Measurements from ENCODE around the gene ANK2.

ANK2 gene

DNA sequence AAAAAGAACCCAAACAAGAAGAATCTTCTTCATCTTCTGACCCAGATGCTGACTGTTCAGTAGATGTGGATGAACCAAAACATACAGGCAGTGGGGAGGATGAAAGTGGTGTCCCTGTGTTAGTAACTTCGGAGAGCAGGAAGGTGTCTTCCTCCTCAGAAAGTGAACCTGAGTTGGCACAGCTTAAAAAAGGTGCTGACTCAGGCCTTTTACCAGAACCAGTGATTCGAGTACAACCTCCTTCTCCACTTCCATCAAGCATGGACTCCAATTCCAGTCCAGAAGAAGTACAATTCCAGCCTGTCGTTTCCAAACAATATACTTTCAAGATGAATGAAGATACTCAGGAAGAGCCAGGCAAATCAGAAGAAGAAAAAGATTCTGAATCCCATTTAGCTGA lies 307.0 kb downstream of the ANK2 start:
- DNase-seq: no peak

DNA sequence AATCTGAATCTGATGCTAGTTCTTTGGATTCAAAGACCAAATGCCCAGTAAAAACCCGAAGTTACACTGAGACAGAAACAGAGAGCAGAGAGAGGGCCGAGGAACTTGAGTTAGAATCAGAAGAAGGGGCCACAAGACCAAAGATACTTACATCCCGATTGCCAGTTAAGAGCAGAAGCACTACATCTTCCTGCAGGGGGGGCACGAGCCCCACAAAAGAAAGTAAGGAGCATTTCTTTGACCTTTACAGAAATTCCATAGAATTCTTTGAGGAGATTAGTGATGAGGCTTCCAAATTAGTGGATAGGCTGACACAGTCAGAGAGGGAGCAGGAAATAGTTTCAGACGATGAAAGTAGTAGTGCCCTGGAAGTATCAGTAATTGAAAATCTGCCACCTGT lies 309.3 kb downstream of the ANK2 start:
- no peak for DNase-seq

DNA sequence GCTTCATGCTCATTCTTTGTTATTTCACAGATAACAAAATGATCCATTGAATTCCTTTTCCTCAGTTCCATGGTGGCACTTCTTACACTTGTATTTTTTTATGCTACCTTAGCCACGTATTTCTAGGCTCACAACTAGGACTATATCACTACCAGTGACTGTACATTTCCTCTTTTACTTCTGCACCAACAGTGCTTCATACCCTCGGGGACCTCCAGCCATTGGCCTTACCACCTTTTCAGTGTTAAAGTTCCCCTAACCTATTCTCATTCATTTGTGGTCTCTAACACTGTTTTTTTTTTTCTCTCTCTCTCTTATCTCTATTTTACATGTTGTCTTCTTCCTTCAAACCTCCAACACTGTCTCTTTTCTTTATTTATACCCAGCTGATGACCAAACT lies 315.9 kb downstream of the ANK2 start:
- DNase-seq: no peak

DNA sequence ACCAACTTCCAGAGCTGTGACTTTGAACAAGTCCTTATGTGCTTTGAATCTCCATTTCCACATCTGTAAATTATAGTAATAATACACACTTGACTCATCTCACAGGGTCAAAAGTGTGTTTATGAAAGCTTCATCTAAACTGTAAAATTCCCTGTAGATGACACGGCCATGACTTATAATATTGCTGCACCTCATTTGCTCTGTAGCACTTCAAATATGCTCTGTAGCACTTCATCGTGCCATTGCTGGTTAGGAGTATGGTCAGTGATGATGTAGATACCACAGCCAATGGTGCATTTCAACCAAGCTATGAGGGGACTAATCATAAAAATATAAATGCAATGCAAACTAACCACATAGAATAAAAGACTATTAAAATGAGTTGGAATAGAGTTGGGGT lies 318.6 kb downstream of the ANK2 start:
- no peak for DNase-seq

DNA sequence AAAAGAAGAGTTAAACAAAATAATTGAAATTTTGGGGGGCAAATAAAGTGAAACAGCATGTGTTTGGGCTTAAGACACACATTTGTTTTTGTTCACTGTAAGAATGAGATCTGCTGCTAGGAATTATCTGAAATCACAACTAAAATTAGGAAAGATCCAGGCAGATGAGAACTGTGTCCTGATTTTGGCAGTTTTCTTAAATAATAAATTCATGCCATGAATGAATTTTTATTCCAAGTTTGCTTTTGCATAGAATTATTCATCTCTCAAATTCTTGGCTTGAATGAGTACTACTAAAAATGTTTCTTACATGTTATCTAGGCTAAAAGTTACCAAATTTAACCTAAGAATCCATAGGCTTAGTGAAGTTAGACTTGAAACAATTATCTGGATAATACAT lies 321.7 kb downstream of the ANK2 start:
- no peak for DNase-seq

DNA sequence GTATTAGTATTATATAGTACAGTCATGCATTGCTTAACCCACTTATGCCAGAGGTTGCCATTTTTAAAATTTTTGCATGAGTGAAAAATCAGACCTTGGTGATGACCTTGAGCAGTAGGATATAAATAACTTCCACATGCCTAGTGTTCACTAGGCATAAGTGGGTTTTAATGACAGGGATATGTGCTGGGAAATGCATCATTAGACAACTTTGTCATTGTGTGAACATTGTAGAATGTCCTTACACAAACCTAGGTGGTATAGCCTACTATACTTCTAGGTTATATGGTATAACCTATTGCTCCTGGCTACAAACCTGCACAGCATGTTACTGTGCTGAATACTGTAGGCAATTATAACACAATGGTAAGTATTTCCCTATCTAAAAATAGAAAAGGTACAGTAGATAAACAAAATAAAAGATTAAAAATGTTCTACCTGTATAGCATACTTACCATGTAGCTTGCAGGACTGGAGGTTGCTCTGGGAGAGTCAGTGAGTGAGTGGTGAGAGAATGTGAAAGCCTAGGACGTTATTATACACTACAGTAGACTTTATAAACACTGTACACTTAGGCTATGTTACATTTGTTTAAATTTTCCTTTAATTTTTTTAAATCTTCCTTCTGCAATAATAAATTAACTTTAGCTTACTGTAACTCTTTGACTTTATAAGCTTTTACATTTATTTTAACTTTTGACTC lies 326.7 kb downstream of the ANK2 start:
- no peak for DNase-seq

DNA sequence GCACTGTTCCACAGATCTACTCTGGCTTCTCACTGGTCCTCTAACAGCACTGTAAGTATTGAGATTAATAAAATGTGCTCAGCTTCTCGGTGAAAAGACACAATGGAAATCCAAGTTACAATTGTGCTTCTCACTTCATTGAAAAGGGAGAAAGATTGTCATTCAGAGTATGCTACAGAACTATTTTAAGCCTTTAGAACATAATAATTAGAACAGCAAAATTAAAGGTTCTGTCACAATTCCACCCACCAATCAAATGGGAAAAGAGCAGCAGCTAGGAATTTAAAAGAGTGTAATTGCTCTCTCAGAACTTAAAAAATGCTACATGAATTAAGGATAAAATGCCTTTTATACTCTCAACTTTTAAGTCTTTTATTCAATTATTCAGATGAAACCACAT lies 329.4 kb downstream of the ANK2 start:
- no peak for DNase-seq

DNA sequence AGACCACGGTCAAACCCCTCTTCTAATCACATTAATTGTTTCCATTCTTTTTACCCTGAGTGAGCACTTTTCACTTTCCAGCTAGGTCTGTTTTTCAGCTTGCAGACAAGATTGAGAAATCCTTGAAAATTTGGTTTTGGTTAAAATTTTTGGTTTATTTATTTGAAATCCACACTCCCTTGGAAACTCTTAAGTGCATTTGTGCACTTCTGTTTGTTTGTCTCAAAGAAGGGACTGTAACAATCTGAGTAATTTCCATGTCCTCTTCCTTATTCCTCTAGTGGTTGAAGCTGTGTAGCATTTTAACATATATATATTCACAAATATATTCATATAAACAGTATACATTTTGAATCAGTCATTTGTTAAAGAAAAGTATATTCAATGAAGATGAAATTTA lies 333.3 kb downstream of the ANK2 start:
- no peak for DNase-seq

DNA sequence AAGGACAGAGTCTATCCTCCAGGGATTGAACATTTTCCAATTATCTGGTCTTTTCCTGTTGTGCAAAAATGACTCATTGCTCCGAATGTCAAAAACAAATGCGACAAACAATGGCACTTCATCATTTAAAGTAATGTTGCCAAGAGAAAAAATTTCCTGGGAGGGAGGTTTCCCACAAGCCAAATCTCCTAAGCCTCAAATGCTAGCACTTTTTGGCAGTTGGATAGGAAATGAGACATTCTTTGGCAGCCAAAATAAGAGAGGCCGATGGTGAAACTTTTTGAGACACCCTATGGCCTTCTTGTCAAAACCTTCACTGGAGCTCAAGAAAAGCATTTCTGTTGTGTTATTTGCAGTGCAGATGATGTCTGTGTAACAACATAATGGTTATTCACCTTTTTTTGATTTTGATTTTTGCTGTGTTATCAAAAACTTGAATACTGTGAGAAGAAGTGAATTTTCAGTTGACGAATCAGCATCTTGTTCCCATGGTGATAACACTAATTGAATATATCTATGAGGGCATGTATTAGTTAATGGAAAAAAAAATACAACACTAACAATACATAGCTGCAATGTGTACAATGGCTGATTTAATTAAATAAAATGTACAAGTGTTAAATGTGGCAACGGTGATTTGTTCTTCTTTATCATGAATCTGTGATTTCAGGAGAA lies 333.8 kb downstream of the ANK2 start:
- DNase-seq: no peak

DNA sequence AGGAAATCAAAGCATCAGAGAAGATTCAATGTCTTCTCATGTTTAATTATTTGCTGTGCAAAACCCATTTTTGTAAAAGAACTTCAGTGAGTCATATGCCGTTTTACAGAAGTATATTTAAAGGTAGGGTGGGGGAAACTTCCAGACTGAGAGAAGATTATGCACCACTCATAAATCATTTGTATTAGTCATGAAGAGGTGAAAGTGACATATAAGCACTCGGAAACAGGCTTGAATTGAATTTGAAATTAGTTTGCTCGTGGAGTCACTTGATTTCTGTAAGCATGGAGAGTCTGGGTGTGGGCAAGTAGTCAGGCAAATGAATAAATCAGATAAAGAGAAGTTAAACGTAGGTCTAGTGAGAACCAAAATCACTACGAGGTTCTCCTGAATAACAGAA lies 335.1 kb downstream of the ANK2 start:
- DNase-seq: no peak

DNA sequence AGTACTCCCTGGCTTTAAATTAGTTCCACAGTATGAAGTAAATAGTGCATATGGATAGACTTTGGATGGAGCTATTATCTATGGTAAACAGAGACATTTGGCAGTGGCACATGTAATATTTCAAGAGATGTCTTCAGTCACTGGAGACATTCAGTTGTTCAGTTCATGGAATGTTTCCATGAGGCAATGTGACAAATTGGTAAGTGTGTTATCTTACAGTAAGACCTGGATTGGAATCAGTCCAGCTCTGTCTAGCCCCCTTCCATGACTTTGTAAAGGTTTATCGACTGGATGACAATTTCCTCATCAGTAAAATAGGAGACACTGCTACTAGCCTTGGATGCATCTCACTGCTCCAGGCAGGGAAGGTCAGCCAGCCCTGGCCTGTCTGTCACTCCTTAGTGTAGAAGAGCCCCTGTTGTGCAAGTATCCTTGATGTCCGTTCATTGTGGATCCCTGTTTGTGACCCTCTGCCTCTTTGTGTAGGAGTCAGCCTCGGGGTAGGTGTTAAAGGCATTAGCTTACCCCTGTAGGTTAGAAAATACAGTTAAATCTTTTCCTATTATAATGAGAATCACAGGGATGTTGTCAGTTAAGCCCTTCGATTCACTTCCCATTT lies 335.9 kb downstream of the ANK2 start:
- DNase-seq: no peak

DNA sequence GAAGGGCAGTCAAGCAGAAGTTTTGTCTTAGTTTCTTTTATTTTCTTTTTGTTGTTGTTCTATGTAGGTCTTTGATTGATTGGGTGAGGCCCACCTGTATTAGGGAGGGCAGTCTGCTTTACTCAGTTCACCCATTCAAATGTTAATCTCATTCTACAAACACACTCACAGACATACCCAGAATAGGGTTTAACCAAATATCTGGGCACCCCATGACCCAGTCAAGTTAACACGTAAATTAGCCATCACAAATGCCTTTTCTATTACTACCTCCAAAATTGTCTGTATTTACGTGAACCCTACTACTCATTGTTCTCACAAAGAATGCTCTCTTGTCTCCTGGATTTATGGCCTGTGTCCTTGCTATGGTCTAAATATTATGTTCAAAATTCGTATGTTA lies 339.7 kb downstream of the ANK2 start:
- DNase-seq: no peak

DNA sequence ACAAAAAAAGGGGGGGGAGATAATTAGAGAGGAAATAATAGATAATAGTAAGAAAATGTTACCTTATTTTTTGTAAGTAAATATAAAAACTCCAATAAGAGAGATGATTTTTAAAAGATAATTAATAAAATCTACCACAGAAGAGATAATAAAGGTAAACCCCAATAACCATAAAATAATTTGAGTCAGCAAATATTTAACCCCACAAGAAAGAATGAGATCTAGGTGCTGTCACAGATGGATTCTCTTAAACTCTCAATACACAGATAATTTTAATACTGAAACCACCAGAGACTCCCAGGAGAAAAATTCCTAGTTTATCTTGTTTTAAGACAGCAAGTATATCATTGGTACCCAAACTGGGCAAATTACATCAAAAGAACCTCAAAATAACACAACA lies 341.4 kb downstream of the ANK2 start:
- no peak for DNase-seq

DNA sequence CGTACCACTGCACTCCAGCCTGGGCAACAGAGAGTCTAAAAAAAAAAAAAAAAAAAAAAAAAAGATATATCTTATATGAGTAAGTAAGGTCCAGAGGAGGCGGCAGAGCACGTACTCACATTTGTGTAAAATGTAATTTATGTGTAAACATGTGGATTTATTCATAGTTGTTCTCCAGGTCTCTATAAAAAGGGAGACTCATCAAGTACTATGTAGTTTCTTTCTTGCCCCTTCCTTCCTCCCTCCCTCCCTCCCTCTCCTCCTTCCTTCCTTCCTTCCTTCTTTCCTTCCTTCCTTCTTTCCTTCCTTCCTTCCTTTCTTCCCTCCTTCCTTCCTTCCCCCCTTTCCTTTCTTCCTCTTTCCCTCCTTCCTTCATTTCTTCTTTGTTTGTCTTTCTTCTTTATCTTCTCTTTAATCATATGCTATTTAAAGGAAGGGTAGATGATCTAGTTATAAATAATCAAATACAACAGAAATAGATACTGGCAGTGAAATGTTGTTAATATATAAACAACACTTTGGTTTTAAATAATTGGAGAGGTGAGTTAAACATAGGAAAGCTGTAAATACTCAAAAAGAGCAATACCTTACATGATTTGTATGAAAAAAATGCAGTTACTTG lies 344.8 kb downstream of the ANK2 start:
- DNase-seq: no peak

DNA sequence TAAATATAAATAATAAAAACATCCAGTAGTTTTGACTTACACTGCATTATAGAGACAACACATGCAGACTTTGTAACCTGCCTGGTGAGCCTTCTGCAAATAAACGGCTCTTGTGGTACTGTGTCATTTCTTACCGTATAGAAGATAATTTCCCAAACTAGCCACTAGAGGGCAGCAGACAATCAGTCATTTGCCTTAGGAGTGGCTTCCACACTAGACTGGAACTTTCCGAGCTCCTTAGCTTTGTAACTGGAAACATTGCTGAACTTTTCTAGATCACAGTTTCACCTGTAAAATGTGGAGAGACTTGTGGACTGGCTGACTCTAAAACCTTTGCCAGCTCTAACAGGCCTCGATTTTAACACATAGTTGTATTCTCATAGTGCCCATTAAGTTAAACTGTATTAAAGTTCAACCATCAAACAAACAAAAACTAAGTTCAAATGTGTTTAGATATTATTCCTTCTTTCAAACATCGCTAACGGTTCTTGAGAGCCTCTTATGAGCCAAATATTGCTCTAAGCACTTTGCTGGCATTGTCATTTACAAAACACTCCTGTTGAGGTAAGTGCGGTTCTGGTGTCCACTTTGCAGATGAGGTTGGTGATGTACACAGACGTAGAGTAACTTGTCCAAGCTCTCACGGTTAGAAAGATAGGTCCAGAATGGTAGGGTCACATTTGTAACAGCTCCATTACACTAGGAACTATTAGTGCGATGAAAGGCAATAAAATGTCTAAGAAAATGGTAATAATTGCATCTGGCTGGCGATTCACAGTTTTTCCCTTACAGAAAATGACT lies 345.5 kb downstream of the ANK2 start:
- peak; percentile 75 for DNase-seq

DNA sequence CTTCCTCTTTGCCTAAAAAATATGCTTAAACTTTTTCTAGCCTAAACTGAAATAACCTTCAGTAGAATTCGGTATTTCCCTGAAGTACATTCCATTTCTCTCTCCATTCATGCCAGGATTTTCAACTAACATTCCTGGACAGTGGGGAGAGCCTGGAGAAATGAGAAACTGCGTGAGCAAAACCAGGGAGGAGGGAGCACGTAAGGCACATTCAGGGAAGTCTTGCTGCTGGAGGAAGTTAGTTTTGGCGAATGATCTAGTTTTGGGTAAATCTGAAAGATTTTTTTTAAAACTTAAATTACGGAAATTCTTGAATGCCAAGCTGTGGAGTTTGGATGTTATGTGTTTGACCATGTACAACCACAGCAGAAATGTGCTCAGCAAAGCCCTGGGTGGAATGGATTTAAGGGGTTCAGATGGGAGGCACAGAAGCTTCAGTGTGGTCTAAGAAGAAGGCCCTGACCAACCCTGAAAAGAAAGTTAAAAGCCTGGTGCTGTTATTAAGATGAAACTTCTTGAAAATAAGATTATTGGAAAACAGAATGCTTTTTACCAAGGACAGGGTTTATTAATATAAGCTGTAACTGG lies 347.8 kb downstream of the ANK2 start:
- no peak for DNase-seq

DNA sequence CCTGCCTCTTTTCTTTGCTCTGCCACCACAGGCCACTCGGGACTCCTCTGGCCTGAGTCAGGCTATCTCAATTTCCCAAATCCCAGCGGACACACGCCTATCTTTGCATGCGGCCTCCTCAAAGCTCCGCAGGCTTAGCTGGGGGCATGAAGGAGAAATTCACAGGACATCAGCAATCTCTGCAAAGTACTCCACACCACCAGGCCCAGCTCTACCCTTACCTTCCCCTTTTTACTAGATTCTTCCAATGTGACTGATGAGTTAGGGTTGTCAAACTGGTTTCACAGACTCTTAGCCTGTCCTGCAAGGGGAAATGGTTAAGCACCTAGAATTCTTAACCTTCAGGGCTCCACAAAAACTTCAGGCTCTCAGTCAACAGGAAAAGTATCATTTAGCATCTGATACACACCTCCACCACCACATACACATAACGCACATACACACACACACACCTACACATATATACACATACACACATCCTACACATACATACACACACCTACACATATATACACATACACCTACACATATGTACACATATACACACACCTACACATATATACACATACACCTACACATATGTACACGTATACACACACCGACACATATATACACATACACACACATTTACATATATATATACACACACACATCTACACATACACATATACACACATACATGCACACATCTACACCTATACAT lies 349.1 kb downstream of the ANK2 start:
- no peak for DNase-seq

DNA sequence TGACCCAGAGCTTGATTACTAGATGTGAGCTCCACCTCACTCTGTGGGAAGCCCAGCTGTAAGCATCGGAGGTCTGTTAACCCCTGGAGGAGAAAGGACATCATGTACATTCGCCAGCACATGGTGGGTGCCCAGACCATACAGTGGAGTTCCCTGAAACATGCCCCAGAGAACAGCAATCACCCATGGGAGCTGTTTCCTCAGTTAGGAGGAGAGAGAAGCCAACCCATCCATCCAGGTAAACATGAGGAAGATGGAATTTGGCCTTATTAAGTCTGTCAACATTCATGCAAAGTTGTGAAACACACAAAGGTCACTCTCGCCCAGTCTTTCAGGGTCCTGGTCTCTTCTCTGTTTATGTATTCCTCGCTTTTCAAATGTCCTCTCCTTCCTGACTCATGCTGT lies 354.7 kb downstream of the ANK2 start:
- DNase-seq: no peak

DNA sequence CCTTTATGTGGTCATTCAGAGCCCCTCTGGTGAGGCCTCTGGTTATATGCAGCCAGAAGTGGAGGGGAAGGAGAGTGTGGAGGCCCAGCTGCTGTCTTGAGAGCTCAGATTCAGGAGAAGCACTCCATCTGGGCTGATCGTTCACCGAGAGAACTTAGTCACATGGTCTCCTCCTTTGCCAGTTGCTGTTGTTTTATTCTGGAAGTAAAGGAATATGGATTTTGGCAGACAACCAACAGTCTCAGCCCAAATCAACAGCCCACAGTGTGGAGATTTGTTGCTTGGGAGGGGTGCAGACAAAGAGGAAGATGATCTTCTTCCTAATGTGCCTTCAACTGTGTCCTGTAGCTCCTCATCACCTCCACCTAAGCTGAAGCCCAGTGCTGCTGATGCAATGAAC lies 355.4 kb downstream of the ANK2 start:
- no peak for DNase-seq

DNA sequence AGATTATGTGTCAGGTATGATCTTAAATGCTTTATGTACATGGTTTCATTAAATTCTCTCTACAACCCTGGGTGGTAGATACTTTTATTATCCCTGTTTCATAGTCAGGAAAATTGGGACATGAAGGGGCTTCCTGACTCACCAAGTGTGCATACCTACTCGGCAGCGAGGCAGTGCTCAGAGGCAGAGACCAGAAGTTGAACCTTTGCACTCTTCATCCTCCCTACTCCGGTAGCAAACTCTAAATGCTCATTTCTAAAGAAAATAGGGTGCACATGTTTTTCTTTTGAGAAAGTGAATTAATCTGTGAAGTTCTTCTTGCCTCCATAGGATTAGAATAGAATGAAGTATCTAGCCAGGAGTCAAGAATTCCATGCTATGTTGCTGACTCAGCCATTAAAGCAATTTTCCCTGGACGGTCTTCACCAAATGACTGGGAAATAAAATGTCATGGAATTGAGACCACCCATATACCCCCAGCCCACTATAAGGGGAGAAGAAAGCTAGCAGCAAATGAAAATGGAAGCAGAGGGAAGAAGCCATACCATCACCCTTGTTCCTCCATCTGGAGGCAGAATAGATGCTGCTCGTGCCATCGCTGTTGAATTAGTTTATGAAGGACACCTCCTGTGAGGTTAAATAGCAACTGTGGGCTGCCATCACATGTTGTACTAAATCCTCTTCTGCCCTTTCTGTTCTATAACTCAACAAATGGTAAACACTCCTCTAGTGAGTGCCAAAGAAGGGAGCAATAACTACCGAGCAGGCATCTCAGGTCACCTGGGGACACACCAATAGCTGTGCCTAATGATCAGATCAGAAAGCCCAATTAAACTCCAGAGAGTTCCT lies 356.6 kb downstream of the ANK2 start:
- peak; percentile 56 for DNase-seq

DNA sequence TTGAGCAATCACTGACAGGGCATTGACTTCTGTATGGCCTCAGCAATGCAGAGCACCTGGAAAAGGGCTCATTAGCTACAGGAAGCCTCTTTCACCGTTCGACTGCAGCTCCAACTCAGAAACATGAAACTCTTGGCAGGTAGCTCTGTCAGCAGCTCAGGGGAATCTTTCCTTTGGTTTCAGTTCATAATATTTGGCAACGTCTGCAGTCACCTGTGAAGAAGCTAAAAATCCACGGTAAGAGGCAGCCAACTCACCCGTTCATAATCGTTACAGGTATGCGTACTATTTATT lies 357.2 kb downstream of the ANK2 start:
- peak; percentile 58 for DNase-seq
